EL (cell line): ENCODE results near the gene LDLRAD3.

Source experiments
- DNase-seq: peaks from one replicate; pipeline ENCODE4 v3.0.0-alpha.2; 2016

LDLRAD3 gene

GRCh38 chr11:36146437-36146836 is 202.6 kb downstream of the LDLRAD3 start:
- peak; percentile 45 for DNase-seq

GRCh38 chr11:36147491-36147890 is 203.6 kb downstream of the LDLRAD3 start:
- no peak for DNase-seq

- DNase-seq: no peak
These were observed 204.8 kb downstream of the LDLRAD3 start for GRCh38 chr11:36148701-36149100.

GRCh38 chr11:36149538-36150242 is 205.8 kb downstream of the LDLRAD3 start:
- DNase-seq: peak; percentile 100

GRCh38 chr11:36150986-36151385 is 207.1 kb downstream of the LDLRAD3 start:
- DNase-seq: no peak

GRCh38 chr11:36151933-36152580 is 208.2 kb downstream of the LDLRAD3 start:
- DNase-seq: no peak

GRCh38 chr11:36153551-36153950 is 209.7 kb downstream of the LDLRAD3 start:
- DNase-seq: no peak

GRCh38 chr11:36155124-36155561 is 211.3 kb downstream of the LDLRAD3 start:
- no peak for DNase-seq

- peak; percentile 16 for DNase-seq
These were observed 211.9 kb downstream of the LDLRAD3 start for GRCh38 chr11:36155770-36156160.

- peak; percentile 21 for DNase-seq
These were observed 212.4 kb downstream of the LDLRAD3 start for GRCh38 chr11:36156161-36156816.

- DNase-seq: no peak
These were observed 213.1 kb downstream of the LDLRAD3 start for GRCh38 chr11:36156817-36157519.

GRCh38 chr11:36160091-36160490 is 216.2 kb downstream of the LDLRAD3 start:
- no peak for DNase-seq

- DNase-seq: no peak
These were observed 217.7 kb downstream of the LDLRAD3 start for GRCh38 chr11:36161572-36161971.

- no peak for DNase-seq
These were observed 218.4 kb downstream of the LDLRAD3 start for GRCh38 chr11:36162006-36162882.

- no peak for DNase-seq
These were observed 219.1 kb downstream of the LDLRAD3 start for GRCh38 chr11:36162883-36163434.

GRCh38 chr11:36164506-36165250 is 220.8 kb downstream of the LDLRAD3 start:
- peak; percentile 31 for DNase-seq

GRCh38 chr11:36165621-36166397 is 221.9 kb downstream of the LDLRAD3 start:
- peak; percentile 50 for DNase-seq

GRCh38 chr11:36167073-36167472 is 223.2 kb downstream of the LDLRAD3 start:
- DNase-seq: no peak

- DNase-seq: no peak
These were observed 223.9 kb downstream of the LDLRAD3 start for GRCh38 chr11:36167729-36168128.

GRCh38 chr11:36177836-36178235 is 234.0 kb downstream of the LDLRAD3 start:
- DNase-seq: no peak
